Measurements from ENCODE around the gene APOBEC3G.

GRCh38 chr22:39101226-39101625 lies 24.2 kb downstream of the APOBEC3G start:
- TF ChIP-seq, protein P1, sequence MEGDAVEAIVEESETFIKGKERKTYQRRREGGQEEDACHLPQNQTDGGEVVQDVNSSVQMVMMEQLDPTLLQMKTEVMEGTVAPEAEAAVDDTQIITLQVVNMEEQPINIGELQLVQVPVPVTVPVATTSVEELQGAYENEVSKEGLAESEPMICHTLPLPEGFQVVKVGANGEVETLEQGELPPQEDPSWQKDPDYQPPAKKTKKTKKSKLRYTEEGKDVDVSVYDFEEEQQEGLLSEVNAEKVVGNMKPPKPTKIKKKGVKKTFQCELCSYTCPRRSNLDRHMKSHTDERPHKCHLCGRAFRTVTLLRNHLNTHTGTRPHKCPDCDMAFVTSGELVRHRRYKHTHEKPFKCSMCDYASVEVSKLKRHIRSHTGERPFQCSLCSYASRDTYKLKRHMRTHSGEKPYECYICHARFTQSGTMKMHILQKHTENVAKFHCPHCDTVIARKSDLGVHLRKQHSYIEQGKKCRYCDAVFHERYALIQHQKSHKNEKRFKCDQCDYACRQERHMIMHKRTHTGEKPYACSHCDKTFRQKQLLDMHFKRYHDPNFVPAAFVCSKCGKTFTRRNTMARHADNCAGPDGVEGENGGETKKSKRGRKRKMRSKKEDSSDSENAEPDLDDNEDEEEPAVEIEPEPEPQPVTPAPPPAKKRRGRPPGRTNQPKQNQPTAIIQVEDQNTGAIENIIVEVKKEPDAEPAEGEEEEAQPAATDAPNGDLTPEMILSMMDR (conservative IDR thresholded peaks at IDR 0.05), result no peak
- no peak for TF ChIP-seq ZFX (IDR thresholded peaks at IDR 0.05)

All from C4-2B (cell line).